Fibroblast of skin of scalp (primary cell): ENCODE measurements around the gene RAB37.

ENCODE experiments used
- DNase-seq: peaks from one replicate; pipeline ENCODE4 v3.0.0-alpha.2; 2013

Gene RAB37

DNA sequence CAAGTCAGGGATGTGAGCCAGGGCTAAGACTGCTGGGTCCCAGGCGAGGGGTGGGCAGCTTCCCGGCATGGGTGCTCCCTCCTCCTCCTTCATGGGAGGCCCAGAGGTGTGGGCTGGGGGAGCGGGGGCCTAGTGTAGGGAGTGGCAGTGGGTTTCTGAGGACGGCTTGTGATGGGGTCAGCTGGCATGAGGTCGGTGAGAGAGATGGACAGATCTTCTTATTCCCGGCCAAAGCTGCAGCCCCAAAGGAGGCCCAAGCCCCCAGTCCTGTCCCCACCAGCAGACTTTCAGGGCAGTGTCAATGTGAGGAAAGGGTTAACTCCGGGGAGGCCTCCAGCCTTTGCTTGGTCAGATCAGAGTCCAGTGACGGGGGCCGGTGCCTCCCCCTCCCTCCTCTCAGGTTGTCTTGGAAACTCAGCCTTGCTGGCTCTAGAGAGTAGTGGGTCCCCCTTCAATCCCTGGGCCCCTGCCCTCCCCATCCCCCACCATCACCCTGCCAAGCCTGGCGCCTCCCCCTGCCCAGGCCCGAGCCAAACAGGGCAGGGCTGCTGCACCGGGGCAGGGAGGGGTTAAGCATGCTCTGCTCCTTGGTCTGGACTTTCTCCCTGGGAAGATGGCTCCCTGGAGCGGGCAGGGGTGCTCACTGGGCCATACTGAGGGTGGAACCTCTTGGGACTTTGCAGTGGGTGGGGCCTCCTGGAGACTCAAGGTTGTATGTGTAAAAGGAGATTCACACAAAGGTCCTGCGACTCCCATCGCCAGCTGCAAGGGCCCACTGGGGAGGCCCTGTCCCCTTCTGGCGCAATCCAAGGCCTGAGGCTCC is 26.7 kb downstream of the RAB37 start:
- DNase-seq = no peak

DNA sequence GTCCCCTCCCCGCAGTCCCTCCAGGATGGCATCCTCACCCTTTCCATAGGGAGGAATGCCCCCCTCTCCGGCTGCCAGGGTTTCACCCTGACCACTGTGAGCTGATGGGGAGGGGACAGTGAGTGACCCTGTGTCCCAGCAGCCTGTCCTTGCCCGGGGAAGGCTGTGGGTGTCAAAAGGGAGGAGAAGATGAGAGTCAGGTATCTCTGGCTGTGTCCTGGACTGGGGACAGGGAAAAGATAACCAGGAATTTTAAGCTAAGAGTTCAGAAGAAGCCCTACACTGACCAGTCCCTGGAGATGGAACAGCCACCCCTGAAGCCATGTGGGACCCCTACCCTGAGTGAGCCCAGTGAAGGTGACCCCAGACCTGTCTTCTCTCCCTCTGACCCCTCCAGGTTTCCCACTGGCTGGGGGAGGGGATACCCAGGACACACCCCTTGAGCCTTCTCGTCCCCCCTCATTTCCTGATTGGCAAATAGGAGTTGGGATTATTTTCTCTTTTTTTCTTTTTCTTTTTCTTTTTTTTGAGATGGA is 27.8 kb downstream of the RAB37 start:
- DNase-seq = no peak

DNA sequence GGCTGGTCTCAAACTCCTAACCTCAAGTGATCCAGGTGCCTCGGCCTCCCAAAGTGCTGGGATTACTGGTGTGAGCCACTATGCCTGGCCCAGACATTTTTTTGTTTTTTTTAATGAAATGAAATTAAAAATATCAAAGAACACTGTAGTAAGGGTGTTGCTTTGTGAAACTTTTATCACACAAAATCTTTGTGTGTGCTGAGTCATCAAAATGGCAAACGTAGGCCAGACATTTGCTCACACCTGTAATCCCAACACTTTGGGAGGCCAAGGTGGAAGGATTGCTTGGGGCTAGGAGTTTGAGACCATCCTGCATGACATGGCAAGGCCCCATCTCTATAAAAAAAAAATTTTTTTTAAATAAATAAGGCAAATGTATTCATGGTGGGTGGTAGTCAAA is 29.4 kb downstream of the RAB37 start:
- no peak for DNase-seq

DNA sequence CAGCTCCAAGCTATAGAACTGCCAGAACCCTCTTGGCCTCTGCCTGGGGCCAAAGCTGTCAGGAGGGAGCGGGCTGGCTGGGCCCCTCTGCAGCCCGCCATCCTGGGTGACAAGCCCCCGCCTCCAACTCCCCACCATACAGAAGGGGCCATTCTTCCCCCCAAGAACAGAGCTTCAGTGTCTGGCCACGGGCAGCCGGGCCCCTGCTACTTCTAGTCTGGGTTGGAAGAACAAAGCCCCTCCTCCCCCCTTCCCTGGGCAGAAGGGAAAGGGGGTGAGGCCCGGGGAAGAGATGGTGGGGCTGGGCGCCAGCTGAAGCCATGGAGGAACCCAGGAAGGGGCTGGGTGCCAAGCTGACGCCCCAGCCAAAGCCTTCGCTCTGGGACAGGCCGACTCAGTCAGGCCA is 30.1 kb downstream of the RAB37 start:
- no peak for DNase-seq

DNA sequence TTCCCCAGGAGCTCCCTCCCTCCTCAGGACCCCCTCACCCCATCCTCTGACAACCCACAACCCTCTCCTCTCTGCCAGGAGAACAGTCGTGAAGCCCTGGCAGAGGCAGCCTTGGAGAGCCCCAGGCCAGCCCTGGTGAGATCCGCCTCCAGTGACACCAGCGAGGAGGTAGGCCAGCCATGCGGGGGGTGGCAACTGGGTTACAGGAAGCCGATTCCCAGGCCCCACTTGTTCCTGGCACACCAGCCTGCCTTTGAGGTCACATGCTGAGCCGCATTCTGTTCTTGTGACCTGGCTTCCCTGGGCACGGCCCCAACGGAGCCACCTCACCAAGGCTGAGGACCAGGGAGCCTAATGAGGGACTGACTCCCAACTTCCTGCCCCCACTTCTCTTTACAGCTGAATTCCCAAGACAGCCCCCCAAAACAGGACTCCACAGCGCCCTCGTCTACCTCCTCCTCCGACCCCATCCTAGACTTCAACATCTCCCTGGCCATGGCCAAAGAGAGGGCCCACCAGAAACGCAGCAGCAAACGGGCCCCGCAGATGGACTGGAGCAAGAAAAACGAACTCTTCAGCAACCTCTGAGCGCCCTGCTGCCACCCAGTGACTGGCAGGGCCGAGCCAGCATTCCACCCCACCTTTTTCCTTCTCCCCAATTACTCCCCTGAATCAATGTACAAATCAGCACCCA is 31.2 kb downstream of the RAB37 start:
- DNase-seq = peak; percentile 48

DNA sequence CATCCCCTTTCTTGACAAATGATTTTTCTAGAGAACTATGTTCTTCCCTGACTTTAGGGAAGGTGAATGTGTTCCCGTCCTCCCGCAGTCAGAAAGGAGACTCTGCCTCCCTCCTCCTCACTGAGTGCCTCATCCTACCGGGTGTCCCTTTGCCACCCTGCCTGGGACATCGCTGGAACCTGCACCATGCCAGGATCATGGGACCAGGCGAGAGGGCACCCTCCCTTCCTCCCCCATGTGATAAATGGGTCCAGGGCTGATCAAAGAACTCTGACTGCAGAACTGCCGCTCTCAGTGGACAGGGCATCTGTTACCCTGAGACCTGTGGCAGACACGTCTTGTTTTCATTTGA is 31.7 kb downstream of the RAB37 start:
- no peak for DNase-seq

DNA sequence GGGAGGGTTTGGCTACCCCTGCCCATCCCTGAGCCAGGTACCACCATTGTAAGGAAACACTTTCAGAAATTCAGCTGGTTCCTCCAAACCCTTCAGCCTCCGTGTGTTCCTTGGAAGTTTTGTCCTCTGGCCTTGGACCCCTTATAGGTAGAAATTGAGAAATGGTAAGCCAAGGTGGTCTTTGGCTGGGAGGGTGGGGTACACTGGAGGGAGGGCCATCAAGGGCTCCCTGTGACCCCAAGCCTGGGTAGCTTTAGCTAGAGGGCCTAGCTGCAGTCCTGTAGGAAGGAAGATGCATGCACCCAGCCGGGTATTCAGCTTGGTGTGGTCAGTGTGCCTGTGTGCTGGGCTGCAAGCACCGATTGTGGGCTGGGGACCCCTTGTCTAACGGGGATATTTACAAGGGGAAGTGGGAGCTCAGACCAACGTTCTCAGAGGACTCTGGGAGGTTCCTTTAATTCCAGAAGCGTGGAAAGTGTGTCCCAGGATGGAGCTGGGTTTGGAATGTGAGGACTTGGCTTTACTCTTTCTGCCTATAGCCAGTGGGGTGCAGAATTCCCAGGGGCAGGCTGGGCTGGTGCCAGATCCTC is 32.3 kb downstream of the RAB37 start:
- DNase-seq = no peak

DNA sequence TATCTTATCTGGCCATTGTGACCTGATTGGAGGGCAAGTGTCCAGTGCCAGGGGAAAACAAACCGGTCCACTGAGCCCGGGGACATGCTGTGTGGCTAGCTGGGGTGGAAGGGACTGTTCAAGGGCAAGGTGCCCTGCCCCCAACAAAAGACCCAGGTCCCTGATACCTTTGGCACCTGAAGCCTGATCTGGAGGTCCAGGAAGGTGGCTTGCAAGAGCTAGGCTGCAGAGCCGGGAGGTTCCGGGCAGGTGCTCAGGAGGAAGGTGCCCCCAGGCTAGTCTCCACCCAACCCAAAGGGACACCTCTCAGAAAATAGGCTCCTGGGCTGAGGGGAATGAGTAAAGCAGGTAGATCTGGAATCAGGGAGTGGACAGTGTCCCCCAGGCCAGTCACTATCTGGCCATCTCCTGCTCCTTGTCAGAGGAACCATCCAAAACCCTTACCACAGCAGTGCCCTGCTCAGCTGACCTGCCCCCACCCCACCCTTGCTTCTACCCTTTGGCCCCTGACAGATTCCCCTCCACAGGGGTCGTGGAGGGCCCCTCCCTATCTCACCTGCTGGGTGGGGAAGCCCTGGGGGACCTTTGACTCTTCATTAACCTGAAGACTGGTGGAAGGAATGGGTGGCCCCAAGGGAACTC is 32.9 kb downstream of the RAB37 start:
- no peak for DNase-seq

DNA sequence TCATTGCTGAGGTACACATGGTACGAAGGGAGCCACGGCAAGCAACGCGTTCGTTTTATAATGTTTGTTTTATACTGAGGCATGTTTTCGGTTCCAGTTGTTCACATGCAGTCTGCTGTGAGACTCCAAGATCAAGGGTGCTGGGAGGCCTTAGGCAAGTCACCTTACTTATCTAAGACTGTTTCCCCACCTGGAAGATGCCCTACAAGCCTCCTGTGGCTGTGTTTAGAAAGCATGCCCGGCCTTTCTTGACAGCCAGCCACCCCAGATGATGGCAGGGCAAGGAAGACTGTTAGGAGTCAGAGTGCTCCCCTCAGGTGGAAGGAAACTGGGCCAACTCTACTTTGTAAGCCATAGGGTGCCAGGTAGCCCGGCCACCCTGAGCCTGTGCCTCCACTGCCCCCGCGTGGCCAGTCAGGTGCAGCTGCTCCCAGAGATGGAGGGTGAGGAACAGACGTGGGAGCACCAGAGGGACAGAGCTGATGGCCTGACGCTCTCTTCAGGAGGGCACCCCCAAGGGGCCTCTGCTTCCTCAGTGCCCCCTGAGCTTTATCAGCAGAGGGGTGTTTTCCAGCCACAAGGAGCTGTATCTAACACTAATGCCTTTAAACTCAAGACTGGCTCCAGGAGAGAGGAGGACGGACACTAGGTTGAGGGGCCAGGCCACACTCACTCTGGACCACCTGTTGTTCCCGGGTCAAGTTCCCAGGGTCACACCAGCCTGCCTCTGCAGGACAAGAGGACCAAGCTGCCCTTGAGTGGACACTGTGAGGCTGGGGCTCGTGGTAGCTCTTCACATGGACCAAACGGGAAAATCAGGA is 33.7 kb downstream of the RAB37 start:
- DNase-seq = peak; percentile 27

DNA sequence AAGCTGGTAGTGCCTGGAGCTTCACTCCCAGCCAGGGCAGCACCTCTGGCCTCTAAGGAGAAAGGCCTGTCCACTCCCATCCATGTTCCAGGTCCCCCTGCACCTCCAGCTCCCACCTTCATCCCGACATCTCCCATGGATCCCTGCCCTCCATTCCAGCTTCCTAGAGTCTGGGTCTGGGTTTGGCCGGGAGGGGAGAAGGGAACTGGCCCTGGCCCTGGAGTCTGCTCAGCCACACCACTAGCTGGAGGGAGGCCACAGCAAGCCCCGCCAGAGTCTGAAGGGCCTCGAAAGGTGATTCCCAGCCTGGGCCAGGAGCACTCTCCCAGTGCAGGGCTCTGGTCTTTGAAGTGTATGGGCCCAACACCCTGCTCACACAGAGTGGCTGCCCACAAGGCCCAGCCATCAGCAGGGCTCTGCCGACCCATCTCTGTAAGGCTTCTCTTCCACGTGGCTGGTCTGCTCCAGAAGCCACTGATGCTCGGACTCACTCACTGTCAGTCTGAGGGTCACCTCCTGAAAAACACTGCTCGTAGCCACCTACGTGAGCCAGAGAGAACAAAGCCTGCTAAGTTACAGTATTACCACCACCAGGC is 34.4 kb downstream of the RAB37 start:
- no peak for DNase-seq

DNA sequence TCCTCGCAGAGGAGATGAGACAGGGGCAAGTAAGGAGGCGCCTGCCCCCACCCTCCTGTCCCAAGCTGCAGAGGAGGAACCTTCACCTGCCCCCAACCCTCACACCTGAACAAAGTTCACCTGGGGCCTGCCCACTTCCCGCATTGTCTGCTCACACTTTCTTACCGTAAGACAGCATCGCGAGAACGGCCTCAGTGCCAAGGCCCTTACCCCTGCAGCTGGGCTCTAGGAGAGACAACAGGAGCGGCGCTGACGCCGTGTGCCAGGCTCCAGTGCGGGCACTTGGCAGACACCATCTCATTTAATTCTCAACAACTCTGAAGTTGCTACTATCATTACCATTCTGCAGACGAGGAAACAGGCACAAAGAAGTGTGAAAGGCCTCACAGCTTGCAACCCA is 35.0 kb downstream of the RAB37 start:
- no peak for DNase-seq

DNA sequence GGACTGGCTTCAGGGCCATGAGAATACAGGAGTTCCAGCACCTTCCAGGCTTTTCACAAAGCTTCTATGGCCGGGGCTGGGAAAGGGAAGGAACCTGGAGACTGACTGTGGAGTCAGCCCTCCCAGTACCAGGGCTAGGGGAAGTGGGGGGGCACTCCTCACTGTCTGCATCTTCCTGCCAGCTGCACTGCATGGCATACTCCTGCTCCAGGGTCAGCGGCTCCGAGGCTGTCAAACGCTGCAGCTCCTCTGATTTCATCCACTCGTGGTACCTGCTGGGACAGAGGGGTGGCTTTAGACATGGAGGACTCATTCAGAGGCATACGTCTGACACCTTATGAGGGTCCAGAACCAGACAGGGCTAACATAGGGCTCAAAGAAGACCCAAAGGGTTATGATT is 36.4 kb downstream of the RAB37 start:
- DNase-seq = no peak

DNA sequence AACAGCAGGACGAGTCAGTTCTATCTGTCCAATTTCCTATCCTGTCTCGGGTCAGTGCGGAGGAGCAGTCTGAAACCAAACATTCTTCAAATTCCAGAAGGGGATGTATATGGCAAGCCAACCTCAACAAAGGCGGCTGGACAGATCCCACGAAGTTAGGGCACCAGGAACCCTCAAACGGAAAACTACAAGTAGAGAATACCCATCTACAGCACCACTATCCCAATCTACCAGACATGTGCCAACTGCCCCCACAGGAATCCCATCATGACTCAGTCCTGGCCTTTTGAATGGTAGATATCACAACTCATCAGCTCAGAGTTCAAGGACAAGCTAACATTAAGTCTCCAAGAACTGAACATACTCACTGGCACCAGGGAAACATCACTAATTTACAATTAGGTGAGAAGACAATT is 36.8 kb downstream of the RAB37 start:
- peak; percentile 44 for DNase-seq

DNA sequence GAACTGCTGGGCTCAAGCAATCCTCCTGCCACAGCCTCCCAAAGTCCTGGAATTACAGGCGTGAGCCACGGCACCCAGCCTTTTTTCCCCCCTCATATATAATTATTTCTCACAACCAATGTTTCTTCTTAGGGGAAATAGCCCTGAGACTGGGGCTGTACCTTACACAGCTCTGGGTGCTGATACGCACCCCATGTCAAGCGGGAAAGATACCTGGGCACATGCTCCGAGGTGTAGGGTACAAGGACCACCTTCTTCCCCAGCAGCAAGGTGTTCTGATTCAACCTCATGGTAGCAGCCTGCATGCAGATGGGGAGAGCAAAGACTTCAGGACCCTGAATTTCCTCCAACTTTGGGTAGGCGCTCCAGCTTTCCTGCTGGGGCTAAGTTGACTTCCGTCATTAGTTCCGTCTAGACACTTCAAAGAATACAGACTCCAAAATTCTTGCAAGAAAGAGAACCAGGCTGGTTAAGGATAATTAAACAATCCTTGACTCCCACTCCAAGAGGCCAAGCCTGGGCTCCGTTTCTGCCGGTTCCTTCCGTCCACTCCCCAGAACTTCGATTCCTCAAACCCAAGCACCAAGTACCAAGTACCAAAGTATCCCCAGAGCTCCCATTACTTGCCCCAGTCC is 38.5 kb downstream of the RAB37 start:
- DNase-seq = no peak

DNA sequence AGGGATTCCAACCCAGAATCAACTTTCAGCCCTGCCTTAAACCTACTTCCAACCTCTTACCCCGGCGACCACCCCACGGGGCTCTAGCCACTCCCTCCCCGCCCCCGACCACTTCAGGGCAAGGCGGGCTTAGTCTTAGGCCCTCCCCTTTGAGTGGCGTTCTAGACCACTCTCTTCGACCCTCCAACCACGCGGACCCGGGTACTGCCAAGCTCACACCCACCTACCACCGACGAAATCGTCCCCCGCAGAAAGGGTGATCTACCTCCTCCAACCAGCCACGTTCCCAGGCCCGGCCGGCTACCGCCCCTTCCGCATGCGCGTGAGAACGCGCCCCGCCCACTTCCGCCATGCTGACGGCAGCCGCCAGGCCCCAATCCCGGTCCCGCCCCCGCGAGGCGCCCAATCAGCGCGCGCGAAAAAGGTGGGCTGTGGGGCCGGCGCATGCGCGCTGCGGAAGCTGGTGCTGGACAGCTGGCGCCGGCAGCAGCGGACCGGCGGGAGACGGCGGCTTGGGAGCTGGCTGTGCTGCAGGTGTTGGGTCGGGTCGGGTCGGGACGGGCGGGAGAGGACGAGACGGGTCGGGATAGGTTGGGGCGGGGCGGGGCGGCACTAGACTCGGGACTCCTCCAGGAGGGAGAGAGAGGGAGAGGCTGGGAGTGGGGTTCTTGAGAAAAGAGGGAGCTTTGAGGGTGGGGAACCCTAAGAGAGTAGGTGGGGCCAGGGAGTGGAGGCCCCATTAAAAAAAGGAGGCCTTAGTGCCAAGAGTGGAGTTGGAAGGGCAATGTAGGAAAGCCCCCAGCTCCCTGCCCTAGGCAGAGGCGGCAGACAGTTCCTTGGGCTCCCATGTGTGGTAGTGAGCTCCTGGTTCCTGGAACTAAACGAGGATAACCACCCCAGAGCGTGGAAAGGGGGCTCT is 39.2 kb downstream of the RAB37 start, which contains the start of gene NAT9:
Gene NAT9, minus strand, starts transcription at position 302 of the 919 bp plus-strand sequence. CDS start 647 bp downstream, outside the sequence.
- DNase-seq = peak; percentile 95

DNA sequence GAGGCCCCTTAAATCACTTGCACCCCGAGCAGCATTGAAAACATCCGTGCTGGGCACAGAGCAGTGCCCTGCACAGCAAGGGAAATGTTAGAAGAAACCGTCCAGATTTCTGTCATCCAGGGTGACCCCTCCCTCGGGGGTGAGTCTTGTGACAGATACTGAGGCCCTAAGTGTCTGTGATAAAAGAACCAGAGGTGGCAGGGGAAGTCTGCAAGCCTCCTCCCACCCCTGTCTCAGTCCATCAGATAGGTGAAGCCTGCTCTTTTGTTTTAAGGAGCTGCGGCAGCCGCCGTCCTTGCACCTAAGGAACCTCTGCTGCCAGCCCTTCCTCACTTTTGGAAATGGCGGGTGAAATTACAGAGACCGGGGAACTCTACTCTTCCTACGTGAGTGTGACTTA is 39.9 kb downstream of the RAB37 start:
- no peak for DNase-seq

DNA sequence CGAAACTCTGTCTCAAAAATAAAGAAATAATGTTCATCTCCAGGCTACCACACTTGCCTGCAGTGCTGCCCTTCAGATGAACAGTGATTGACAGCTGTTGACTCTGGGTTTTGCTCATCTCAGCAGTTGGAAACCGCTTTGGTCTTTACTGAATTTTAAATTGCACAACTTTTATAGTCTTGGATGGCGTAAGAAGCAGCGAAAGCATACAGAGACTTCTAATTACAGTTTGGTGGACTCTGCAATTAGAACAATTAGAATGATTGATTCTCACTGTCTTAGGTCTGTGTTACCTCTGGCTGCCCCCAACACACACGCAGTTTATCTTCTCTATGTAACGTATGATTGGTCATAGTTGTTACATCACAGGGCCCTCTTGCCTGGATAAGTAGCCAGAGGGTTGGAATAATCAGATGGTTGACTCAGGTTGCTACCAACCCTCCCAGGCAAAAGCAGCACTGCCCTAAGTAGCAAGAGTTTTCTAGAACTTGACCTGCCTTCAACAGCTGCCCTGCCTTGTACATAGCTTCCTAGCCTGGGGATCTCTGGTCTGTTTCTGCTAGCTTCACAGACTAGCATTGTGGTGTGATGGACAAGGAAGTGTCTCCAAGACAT is 41.0 kb downstream of the RAB37 start:
- no peak for DNase-seq

DNA sequence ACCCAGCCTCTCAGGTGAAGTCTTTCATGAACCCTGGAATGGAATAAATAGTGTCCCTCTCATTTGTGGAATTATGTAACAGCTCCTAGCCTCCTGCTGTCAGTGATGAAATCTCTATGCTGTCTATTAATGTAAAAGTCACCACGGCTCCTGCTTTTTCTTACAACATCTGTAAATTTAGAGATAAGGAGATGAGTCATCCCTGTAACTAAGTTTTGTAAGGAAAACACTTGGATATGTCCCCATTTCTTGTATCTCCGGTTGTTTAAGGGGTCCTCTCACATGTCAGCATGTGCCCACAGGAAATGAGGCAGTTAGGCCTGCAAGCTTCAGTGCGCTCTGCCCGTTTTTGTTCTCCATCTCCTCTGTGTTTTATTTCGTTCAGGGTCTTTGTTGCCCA is 41.9 kb downstream of the RAB37 start:
- DNase-seq = no peak

DNA sequence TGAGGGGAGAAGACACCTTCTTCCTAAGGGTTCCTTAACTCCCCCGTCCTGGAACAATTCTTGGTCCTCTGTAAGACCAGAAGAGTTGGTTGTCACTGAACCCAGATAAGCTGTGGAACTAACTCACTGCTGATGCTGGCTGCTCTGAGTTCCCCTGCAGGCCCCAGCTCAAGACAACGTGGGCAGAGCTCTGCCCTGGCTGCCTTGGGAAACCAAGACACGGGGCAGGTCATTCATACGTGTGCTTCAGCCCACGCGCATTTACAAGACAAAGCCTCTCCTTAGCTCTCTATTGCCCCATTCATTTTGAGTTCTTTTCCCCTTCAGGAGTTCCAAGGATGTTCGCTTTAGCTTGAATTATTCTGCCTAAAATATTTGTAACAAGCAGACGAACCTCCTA is 42.4 kb downstream of the RAB37 start:
- no peak for DNase-seq
